ENCODE results near the gene MRPL21. TPM values are rescaled to one million over a fixed set of nuclear protein-coding genes. Genes with fewer than 3 reads are reported as not detected.
A peak's percentile ranks its signal among the peaks of the same experiment; 100 is the strongest.
"Not testable (repeated sequence)": the region's sequence is repeated elsewhere in the genome, so short reads cannot be mapped to it uniquely, and the experiment has no call there.

Gene MRPL21
- total RNA-seq, 6 donors from 2014 or later: 17.8 to 50.8 (median 32.3) TPM

DNA sequence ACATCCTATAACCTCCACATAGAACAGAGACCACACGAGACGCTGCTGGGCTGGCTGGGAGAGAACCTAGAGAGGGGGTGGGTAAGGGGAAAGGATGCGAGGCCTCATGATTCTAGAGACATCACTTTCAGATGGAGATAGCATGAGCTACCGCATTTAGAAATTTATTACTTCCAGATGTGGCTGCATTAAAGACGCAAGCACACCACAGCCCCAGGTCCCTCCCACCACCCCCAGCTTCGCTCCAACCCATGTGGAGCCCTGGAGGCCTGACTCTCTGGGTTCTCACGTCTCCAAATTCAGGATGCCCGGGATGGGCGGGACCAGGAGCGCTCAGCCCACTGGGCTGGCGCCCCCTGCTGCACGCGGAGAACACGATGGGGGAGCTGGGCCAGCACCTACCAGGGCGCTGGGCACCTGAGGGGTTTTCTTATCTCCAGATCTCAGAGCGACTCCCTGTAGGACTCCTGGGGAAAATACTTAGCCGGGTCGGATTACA, 13.6 kb downstream of the MRPL21 start:
- Histone ChIP-seq H3K4me1 (peaks cover 0 to 13% (median 10%) of the 10 kb centered on the region in 4 donors), H3K27me3 (no peaks in the 10 kb centered on the region), H3K4me3 (no peak overlapping the region), H3K36me3 (peaks cover 7 to 38% (median 34%) of the 10 kb centered on the region in 4 donors), H3K27ac (peak overlapping the region in 2 of 4 donors; percentile 13 to 43), H3K9me3 (no peaks in the 10 kb centered on the region)
- DNase-seq (peak in 1 of 2 donors; percentile 83), ATAC-seq (ENCODE audit: low FRiP score in 2 of 2) (peak; percentile 52 to 92)
- TF ChIP-seq POLR2AphosphoS5 (IDR thresholded peaks at IDR 0.05): no peak
- TF ChIP-seq, protein P1, sequence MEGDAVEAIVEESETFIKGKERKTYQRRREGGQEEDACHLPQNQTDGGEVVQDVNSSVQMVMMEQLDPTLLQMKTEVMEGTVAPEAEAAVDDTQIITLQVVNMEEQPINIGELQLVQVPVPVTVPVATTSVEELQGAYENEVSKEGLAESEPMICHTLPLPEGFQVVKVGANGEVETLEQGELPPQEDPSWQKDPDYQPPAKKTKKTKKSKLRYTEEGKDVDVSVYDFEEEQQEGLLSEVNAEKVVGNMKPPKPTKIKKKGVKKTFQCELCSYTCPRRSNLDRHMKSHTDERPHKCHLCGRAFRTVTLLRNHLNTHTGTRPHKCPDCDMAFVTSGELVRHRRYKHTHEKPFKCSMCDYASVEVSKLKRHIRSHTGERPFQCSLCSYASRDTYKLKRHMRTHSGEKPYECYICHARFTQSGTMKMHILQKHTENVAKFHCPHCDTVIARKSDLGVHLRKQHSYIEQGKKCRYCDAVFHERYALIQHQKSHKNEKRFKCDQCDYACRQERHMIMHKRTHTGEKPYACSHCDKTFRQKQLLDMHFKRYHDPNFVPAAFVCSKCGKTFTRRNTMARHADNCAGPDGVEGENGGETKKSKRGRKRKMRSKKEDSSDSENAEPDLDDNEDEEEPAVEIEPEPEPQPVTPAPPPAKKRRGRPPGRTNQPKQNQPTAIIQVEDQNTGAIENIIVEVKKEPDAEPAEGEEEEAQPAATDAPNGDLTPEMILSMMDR (IDR thresholded peaks at IDR 0.05): peak in 2 of 6 experiments; percentile 8 to 22
- WGBS, 2 donors: 73 to 83% methylated on average over 10 to 18 of the region's 18 CpGs

GRCh38 chr11:68884827-68885226, 18.8 kb downstream of the MRPL21 start:
- not testable (repeated sequence) for H3K4me3 ChIP-seq; H3K36me3 ChIP-seq; H3K27me3 ChIP-seq; DNase-seq; H3K4me1 ChIP-seq; H3K27ac ChIP-seq; H3K9me3 ChIP-seq; ATAC-seq (ENCODE audit: low FRiP score in 2 of 2)
- 96 to 97% methylated on average over 15 of the region's 15 CpGs for WGBS, 2 donors

DNA sequence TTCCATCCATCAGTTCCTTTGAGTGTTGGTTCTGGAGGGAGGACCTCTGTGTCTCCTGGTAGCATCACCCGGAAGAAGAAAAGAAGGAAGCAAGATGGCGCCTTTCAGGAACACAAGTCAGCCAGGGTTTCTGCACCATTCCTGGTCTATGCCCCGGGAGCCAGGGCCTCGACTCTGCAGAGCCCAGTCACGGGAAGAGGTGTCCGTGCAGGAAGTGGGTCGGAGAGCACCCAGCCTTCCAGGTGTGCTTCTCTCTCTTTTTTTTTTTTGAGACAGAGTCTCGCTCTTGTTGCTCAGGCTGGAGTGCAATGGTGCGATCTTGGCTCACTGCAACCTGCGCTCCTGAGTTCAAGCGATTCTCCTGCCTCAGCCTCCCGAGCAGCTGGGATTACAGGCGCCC, 21.2 kb downstream of the MRPL21 start:
- no peak for TF ChIP-seq POLR2AphosphoS5 (IDR thresholded peaks at IDR 0.05)
- TF ChIP-seq EP300 (IDR thresholded peaks at IDR 0.05): no peak
- TF ChIP-seq POLR2A (IDR thresholded peaks at IDR 0.05): no peak
- Histone ChIP-seq H3K4me3 (no peak overlapping the region), H3K9me3 (no peaks in the 10 kb centered on the region), H3K4me1 (no peaks in the 10 kb centered on the region), H3K27ac (no peak overlapping the region), H3K36me3 (no peaks in the 10 kb centered on the region), H3K27me3 (no peaks in the 10 kb centered on the region)
- ATAC-seq (ENCODE audit: low FRiP score in 2 of 2) (no peak), DNase-seq (no peak)
- WGBS, 2 donors: 92 to 98% methylated on average over 11 to 13 of the region's 13 CpGs

DNA sequence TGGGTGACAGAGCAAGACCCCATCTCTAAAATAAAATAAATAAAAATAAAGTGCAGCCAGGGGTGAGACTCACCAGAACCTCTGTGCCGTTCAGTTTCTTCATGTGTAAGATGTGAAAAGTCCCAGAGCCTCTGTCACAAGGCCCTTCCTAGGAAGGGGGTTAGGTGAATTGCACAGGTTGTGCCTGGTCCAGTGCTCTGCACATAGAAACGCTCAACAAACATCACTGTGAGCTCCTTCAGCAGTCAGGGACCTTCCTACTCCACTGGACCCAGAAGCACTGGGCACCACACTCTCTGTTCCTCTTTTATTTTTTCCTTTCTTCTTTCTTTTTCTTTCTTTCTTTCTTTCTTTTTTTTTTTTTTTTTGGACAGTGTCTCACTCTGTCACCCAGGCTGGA, 22.3 kb downstream of the MRPL21 start:
- 90 to 100% methylated on average over 2 of the region's 2 CpGs for WGBS, 2 donors
- TF ChIP-seq POLR2A (IDR thresholded peaks at IDR 0.05) (no peak), POLR2AphosphoS5 (IDR thresholded peaks at IDR 0.05) (no peak), EP300 (IDR thresholded peaks at IDR 0.05) (no peak)
- TF ChIP-seq, protein P1 (IDR thresholded peaks at IDR 0.05): no peak
- Histone ChIP-seq H3K36me3 (no peaks in the 10 kb centered on the region), H3K9me3 (no peaks in the 10 kb centered on the region), H3K4me3 (no peak overlapping the region), H3K4me1 (no peaks in the 10 kb centered on the region), H3K27me3 (no peaks in the 10 kb centered on the region), H3K27ac (no peak overlapping the region)
- ATAC-seq (ENCODE audit: low FRiP score in 2 of 2) (no peak), DNase-seq (no peak)

- Histone ChIP-seq H3K4me3 (no peak overlapping the region), H3K27ac (no peak overlapping the region), H3K4me1 (no peaks in the 10 kb centered on the region), H3K27me3 (no peaks in the 10 kb centered on the region), H3K36me3 (no peaks in the 10 kb centered on the region), H3K9me3 (no peaks in the 10 kb centered on the region)
- TF ChIP-seq, protein P1 (IDR thresholded peaks at IDR 0.05): no peak
- TF ChIP-seq POLR2A (IDR thresholded peaks at IDR 0.05) (no peak), POLR2AphosphoS5 (IDR thresholded peaks at IDR 0.05) (no peak), EP300 (IDR thresholded peaks at IDR 0.05) (no peak)
- WGBS, 2 donors: 93% methylated on average over 5 of the region's 5 CpGs
- ATAC-seq (ENCODE audit: low FRiP score in 2 of 2): no peak
- no peak for DNase-seq
Measured at GRCh38 chr11:68880851-68881250, 22.8 kb downstream of the MRPL21 start.

- 90 to 96% methylated on average over 7 of the region's 7 CpGs for WGBS, 2 donors
- no peaks in the 10 kb centered on the region for H3K9me3 ChIP-seq
- H3K36me3 ChIP-seq: no peaks in the 10 kb centered on the region
- ATAC-seq (ENCODE audit: low FRiP score in 2 of 2) (no peak), DNase-seq (no peak)
- H3K27me3 ChIP-seq: no peaks in the 10 kb centered on the region
- peaks cover 0 to 4% (median 0%) of the 10 kb centered on the region in 4 donors for H3K4me1 ChIP-seq
- no peak for TF ChIP-seq POLR2AphosphoS5 (IDR thresholded peaks at IDR 0.05)
- TF ChIP-seq, protein P1 (IDR thresholded peaks at IDR 0.05): no peak
- no peak for TF ChIP-seq EP300 (IDR thresholded peaks at IDR 0.05)
- no peak for TF ChIP-seq POLR2A (IDR thresholded peaks at IDR 0.05)
- no peak overlapping the region for H3K4me3 ChIP-seq
- H3K27ac ChIP-seq: no peak overlapping the region
Measured at GRCh38 chr11:68878022-68878421, 25.6 kb downstream of the MRPL21 start.

All from upper lobe of left lung (tissue), 6 donors.